ENCODE results near the gene ATP2A1.

Gene ATP2A1

DNA sequence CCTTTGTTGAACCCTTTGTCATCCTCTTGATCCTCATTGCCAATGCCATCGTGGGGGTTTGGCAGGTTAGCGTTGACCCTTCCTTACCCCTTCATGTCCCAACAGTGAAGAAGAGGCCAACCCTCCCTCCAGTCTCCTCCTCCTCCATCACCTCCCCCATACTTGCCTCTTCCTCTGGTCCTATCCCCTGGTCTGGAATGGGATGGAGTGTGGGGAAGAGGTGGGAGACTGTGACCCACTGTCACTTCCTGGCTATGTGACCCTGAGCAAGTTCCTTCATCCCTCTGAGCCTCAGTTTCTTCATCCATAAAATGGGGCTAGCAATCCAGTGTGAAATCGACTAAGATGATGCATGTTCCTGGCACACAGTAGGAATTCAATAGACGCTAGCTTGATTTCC lies 2.7 kb downstream of the ATP2A1 start:
- TF ChIP-seq YY1 (IDR thresholded peaks at IDR 0.05; ENCODE audit: low read depth) (no peak), RAD21 (IDR thresholded peaks at IDR 0.05; ENCODE audit: low read depth) (no peak), NFIC (IDR thresholded peaks at IDR 0.05) (no peak), TCF12 (IDR thresholded peaks at IDR 0.05; ENCODE audit: low read depth) (no peak), FOXM1 (IDR thresholded peaks at IDR 0.05; ENCODE audit: borderline replicate concordance, low read depth) (no peak), ZBTB7A (IDR thresholded peaks at IDR 0.05; ENCODE audit: low read depth) (no peak), USF1 (IDR thresholded peaks at IDR 0.05) (no peak), CREB1 (IDR thresholded peaks at IDR 0.05; ENCODE audit: low read depth) (no peak), TAF1 (IDR thresholded peaks at IDR 0.05; ENCODE audit: low read depth) (no peak), TEAD4 (IDR thresholded peaks at IDR 0.05) (no peak), CEBPB (IDR thresholded peaks at IDR 0.05) (no peak), MAX (IDR thresholded peaks at IDR 0.05) (no peak), EGR1 (IDR thresholded peaks at IDR 0.05) (no peak)

- no peak for TF ChIP-seq YY1 (IDR thresholded peaks at IDR 0.05; ENCODE audit: low read depth)
- TF ChIP-seq NFIC (IDR thresholded peaks at IDR 0.05) = no peak
- TF ChIP-seq ZBTB7A (IDR thresholded peaks at IDR 0.05; ENCODE audit: low read depth) = no peak
- TF ChIP-seq CREB1 (IDR thresholded peaks at IDR 0.05; ENCODE audit: low read depth) = no peak
- TF ChIP-seq TCF12 (IDR thresholded peaks at IDR 0.05; ENCODE audit: low read depth) = no peak
- TF ChIP-seq USF1 (IDR thresholded peaks at IDR 0.05) = no peak
- TF ChIP-seq EP300 (IDR thresholded peaks at IDR 0.05; ENCODE audit: borderline replicate concordance) = no peak
- TF ChIP-seq FOXM1 (IDR thresholded peaks at IDR 0.05; ENCODE audit: borderline replicate concordance, low read depth) = no peak
- no peak for TF ChIP-seq TAF1 (IDR thresholded peaks at IDR 0.05; ENCODE audit: low read depth)
- no peak for TF ChIP-seq REST (IDR thresholded peaks at IDR 0.05; ENCODE audit: low read depth)
- TF ChIP-seq TEAD4 (IDR thresholded peaks at IDR 0.05) = no peak
- no peak for TF ChIP-seq RAD21 (IDR thresholded peaks at IDR 0.05; ENCODE audit: low read depth)
- no peak for TF ChIP-seq CEBPB (IDR thresholded peaks at IDR 0.05)
- TF ChIP-seq EGR1 (IDR thresholded peaks at IDR 0.05) = no peak
- no peak for TF ChIP-seq MAX (IDR thresholded peaks at IDR 0.05)
Measured at GRCh38 chr16:28882551-28883160, 4.4 kb downstream of the ATP2A1 start.

- no peak for TF ChIP-seq TCF12 (IDR thresholded peaks at IDR 0.05; ENCODE audit: low read depth)
- no peak for TF ChIP-seq EP300 (IDR thresholded peaks at IDR 0.05; ENCODE audit: borderline replicate concordance)
- no peak for TF ChIP-seq USF1 (IDR thresholded peaks at IDR 0.05)
- TF ChIP-seq TEAD4 (IDR thresholded peaks at IDR 0.05) = no peak
- no peak for TF ChIP-seq NFIC (IDR thresholded peaks at IDR 0.05)
- TF ChIP-seq CREB1 (IDR thresholded peaks at IDR 0.05; ENCODE audit: low read depth) = no peak
- TF ChIP-seq ZBTB7A (IDR thresholded peaks at IDR 0.05; ENCODE audit: low read depth) = no peak
- no peak for TF ChIP-seq TAF1 (IDR thresholded peaks at IDR 0.05; ENCODE audit: low read depth)
- no peak for TF ChIP-seq FOXM1 (IDR thresholded peaks at IDR 0.05; ENCODE audit: borderline replicate concordance, low read depth)
- no peak for TF ChIP-seq RAD21 (IDR thresholded peaks at IDR 0.05; ENCODE audit: low read depth)
- no peak for TF ChIP-seq MAX (IDR thresholded peaks at IDR 0.05)
- no peak for TF ChIP-seq REST (IDR thresholded peaks at IDR 0.05; ENCODE audit: low read depth)
- TF ChIP-seq CEBPB (IDR thresholded peaks at IDR 0.05) = no peak
- no peak for TF ChIP-seq EGR1 (IDR thresholded peaks at IDR 0.05)
- TF ChIP-seq YY1 (IDR thresholded peaks at IDR 0.05; ENCODE audit: low read depth) = no peak
Measured at GRCh38 chr16:28883221-28883996, 5.1 kb downstream of the ATP2A1 start.

- TF ChIP-seq YY1 (IDR thresholded peaks at IDR 0.05; ENCODE audit: low read depth) (no peak), ZBTB7A (IDR thresholded peaks at IDR 0.05; ENCODE audit: low read depth) (no peak), FOXM1 (IDR thresholded peaks at IDR 0.05; ENCODE audit: borderline replicate concordance, low read depth) (no peak), CEBPB (IDR thresholded peaks at IDR 0.05) (no peak), CREB1 (IDR thresholded peaks at IDR 0.05; ENCODE audit: low read depth) (no peak), TCF12 (IDR thresholded peaks at IDR 0.05; ENCODE audit: low read depth) (no peak), REST (IDR thresholded peaks at IDR 0.05; ENCODE audit: low read depth) (no peak), TEAD4 (IDR thresholded peaks at IDR 0.05) (no peak), EGR1 (IDR thresholded peaks at IDR 0.05) (no peak), RAD21 (IDR thresholded peaks at IDR 0.05; ENCODE audit: low read depth) (no peak), USF1 (IDR thresholded peaks at IDR 0.05) (no peak), EP300 (IDR thresholded peaks at IDR 0.05; ENCODE audit: borderline replicate concordance) (no peak), TAF1 (IDR thresholded peaks at IDR 0.05; ENCODE audit: low read depth) (no peak), NFIC (IDR thresholded peaks at IDR 0.05) (no peak), MAX (IDR thresholded peaks at IDR 0.05) (no peak)
Measured at GRCh38 chr16:28884045-28884444, 5.8 kb downstream of the ATP2A1 start.
